Stomach (tissue), 9 donors: Measurements from ENCODE around the gene BARD1. TPM values are rescaled to one million over a fixed set of nuclear protein-coding genes. Genes with fewer than 3 reads are reported as not detected.
A peak's percentile ranks its signal among the peaks of the same experiment; 100 is the strongest.

Experiments used
- DNase-seq, 2 donors: peaks; one replicate each; pipeline versions ENCODE4 v3.0.0 to v3.0.0-alpha.2; 2013 to 2019
- H3K27ac ChIP-seq, 5 donors: fragments of 200-600 bp in 4 of 5; sonication (generic) in 4 of 5; one replicate each; pipeline ENCODE4 v1.5.1; 2013 to 2019; ENCODE audit warnings: mild to moderate bottlenecking in 1 of 5, moderate library complexity in 1 of 5
- H3K27me3 ChIP-seq, 3 donors: fragments of 200-600 bp; sonication (generic); one replicate each; pipeline ENCODE4 v1.5.1; 2017 to 2019; ENCODE audit warnings: mixed run types in 1 of 3
- H3K36me3 ChIP-seq, 4 donors: fragments of 200-600 bp; sonication (generic); 1 replicate in 3 of 4; 2 replicates in 1 of 4; pipeline ENCODE4 v1.5.1; 2016 to 2019
- H3K4me1 ChIP-seq, 4 donors: fragments of 200-600 bp; sonication (generic); one replicate each; pipeline ENCODE4 v1.5.1; 2016 to 2019
- H3K4me3 ChIP-seq, 4 donors: fragments of 200-600 bp; sonication (generic) in 3 of 4; one replicate each; pipeline ENCODE4 v1.5.1; 2016 to 2019; ENCODE audit warnings: mild to moderate bottlenecking in 1 of 4
- H3K9me3 ChIP-seq, 4 donors: fragments of 200-600 bp; sonication (generic); one replicate each; pipeline ENCODE4 v1.5.1; 2016 to 2019
- EP300 ChIP-seq: sonication (generic); formaldehyde crosslinking; IDR thresholded peaks from one replicate; pipeline ENCODE4 v1.6.1; 2017; ENCODE audit warnings: antibody characterized with exemption
- POLR2A ChIP-seq, 4 donors: fragments of 450-650 bp; IDR thresholded peaks; one replicate each; pipeline ENCODE4 v1.6.1; 2016; ENCODE audit warnings: antibody characterized with exemption in 4 of 4, control low read depth in 2 of 4, mild to moderate bottlenecking in 1 of 4, moderate library complexity in 1 of 4
- POLR2AphosphoS5 ChIP-seq, 3 donors: sonication (generic); formaldehyde crosslinking; IDR thresholded peaks; one replicate each; pipeline ENCODE4 v1.6.1; 2016; ENCODE audit warnings: antibody characterized with exemption in 3 of 3
- WGBS, 5 donors: extraction: QIAGEN DNeasy Blood & Tissue Kit in 3 of 5; methylation state at CpG; one replicate each; pipeline versions ENCODE4 v1.1.5 to v1.1.7; 2013 to 2018; 5-methylcytosine and 5-hydroxymethylcytosine counted together
- intact Hi-C: fragments of 100-400 bp; cut with DNase I; formaldehyde crosslinking; loops from one replicate; pipeline ENCODE4 v1.15.1; 2023; ENCODE audit warnings: low total_unique reads
- polyA plus RNA-seq, 3 donors: library from polyadenylated mRNA; stranded (reverse); fragments of 200-250 nt; gene quantifications; one replicate each; pipeline ENCODE4 v1.2.3, GENCODE V29; 2013
- total RNA-seq, 5 donors: library from RNA; depleted of rRNA; stranded (reverse); fragments of >200 nt; gene quantifications; one replicate each; pipeline versions ENCODE4 v1.1.0 to v1.2.3, GENCODE V29; 2014 to 2016
- TF ChIP-seq, protein P1 (sequence below), 7 experiments: fragments of 450-650 bp in 4 of 7; fragments of 200-600 bp in 3 of 7; sonication (generic) in 3 of 7; IDR thresholded peaks; one replicate each; pipeline ENCODE4 v1.5.1; 2016 to 2019; ENCODE audit warnings: antibody characterized with exemption in 7 of 7, control low read depth in 2 of 7, mild to moderate bottlenecking in 1 of 7
- donor health status: healthy with polysubstance abuse.
- donor health status: Bipolar disorder and iron deficiency.
- donor health status: healthy.

The BARD1 gene
- total and polyA plus RNA-seq, 8 donors, result 1.2 to 74.4 (median 10.9) TPM

DNA sequence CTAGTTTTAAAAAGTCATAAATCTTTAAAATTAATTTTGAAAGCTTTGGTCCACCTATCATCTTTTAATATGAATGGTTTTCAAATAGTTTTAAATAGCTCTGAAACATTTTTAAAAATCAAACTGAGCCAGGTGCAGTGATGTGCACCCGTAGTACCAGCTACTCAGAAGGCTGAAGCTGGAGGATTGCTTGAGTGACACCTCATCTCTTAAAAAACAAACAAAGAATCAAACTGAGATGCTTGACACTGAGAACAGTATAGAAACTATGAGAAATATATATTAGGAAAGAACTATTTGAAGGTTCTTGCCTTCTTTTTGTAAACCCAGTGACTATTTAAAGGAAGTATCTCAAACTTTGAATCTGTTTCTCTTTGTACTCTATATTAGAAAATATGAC is 67.4 kb downstream of the BARD1 start:
- intact Hi-C loops, result no loop called here
- TF ChIP-seq POLR2A (IDR thresholded peaks at IDR 0.05) (no peak), EP300 (no peak), POLR2AphosphoS5 (IDR thresholded peaks at IDR 0.05) (no peak)
- TF ChIP-seq, protein P1, sequence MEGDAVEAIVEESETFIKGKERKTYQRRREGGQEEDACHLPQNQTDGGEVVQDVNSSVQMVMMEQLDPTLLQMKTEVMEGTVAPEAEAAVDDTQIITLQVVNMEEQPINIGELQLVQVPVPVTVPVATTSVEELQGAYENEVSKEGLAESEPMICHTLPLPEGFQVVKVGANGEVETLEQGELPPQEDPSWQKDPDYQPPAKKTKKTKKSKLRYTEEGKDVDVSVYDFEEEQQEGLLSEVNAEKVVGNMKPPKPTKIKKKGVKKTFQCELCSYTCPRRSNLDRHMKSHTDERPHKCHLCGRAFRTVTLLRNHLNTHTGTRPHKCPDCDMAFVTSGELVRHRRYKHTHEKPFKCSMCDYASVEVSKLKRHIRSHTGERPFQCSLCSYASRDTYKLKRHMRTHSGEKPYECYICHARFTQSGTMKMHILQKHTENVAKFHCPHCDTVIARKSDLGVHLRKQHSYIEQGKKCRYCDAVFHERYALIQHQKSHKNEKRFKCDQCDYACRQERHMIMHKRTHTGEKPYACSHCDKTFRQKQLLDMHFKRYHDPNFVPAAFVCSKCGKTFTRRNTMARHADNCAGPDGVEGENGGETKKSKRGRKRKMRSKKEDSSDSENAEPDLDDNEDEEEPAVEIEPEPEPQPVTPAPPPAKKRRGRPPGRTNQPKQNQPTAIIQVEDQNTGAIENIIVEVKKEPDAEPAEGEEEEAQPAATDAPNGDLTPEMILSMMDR (IDR thresholded peaks at IDR 0.05), result no peak
- DNase-seq, result no peak
- 83 to 98% (median 97%) methylated on average over 1 of the region's 1 CpG for WGBS, 5 donors
- Histone ChIP-seq H3K4me3 (no peak overlapping the region), H3K9me3 (no peaks in the 10 kb centered on the region), H3K4me1 (no peaks in the 10 kb centered on the region), H3K27ac (no peak overlapping the region), H3K36me3 (peaks cover 0 to 10% (median 7%) of the 10 kb centered on the region in 4 donors), H3K27me3 (no peaks in the 10 kb centered on the region)

- intact Hi-C loops, result no loop called here
- WGBS, 5 donors, result 82 to 100% (median 92%) methylated on average over 1 of the region's 1 CpG
- H3K36me3 ChIP-seq, result peaks cover 0 to 10% (median 7%) of the 10 kb centered on the region in 4 donors
Measured at GRCh38 chr2:214740867-214741395, 68.6 kb downstream of the BARD1 start.

DNA sequence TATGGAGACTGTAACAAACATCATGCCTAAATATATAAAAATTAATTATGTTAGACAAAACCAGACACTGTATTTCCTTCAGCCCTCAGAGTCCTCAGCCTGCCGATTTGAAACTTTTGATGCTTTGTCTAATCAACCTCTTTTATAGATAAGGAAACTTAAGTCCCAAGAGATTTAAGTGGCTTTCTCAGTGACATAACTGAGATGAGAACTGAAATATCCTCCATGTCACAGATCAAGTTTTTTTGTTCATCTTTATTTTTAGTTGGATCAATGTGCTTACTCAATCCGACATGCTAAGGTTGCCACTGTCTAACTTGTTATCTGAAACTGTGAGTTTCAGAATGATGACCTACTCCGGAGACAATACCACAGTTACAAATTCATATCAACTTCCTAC is 72.3 kb downstream of the BARD1 start:
- TF ChIP-seq POLR2A (IDR thresholded peaks at IDR 0.05), result no peak
- no peak for TF ChIP-seq EP300
- TF ChIP-seq, protein P1 (IDR thresholded peaks at IDR 0.05), result no peak
- TF ChIP-seq POLR2AphosphoS5 (IDR thresholded peaks at IDR 0.05), result no peak
- Histone ChIP-seq H3K9me3 (no peaks in the 10 kb centered on the region), H3K4me1 (no peaks in the 10 kb centered on the region), H3K27ac (no peak overlapping the region), H3K27me3 (no peaks in the 10 kb centered on the region), H3K4me3 (no peak overlapping the region), H3K36me3 (no peaks in the 10 kb centered on the region)
- intact Hi-C loops, result no loop called here
- 67 to 79% (median 68%) methylated on average over 3 of the region's 3 CpGs for WGBS, 5 donors
- no peak for DNase-seq

More at GRCh38 chr2:214740867-214741395, 68.6 kb downstream of the BARD1 start:
- H3K4me1 ChIP-seq, result no peaks in the 10 kb centered on the region
- H3K4me3 ChIP-seq, result no peak overlapping the region
- H3K27me3 ChIP-seq, result no peaks in the 10 kb centered on the region
- peak in 1 of 2 donors; percentile 41 for DNase-seq
- TF ChIP-seq EP300 (no peak), POLR2A (IDR thresholded peaks at IDR 0.05) (no peak), POLR2AphosphoS5 (IDR thresholded peaks at IDR 0.05) (no peak)
- TF ChIP-seq, protein P1 (IDR thresholded peaks at IDR 0.05), result no peak
- no peak overlapping the region for H3K27ac ChIP-seq
- no peaks in the 10 kb centered on the region for H3K9me3 ChIP-seq

- no peaks in the 10 kb centered on the region for H3K9me3 ChIP-seq
- H3K27ac ChIP-seq, result no peak overlapping the region
- DNase-seq, result no peak
- no peaks in the 10 kb centered on the region for H3K27me3 ChIP-seq
- H3K4me1 ChIP-seq, result no peaks in the 10 kb centered on the region
- intact Hi-C loops, result no loop called here
- H3K36me3 ChIP-seq, result peaks cover 7 to 31% (median 23%) of the 10 kb centered on the region in 4 donors
- TF ChIP-seq POLR2A (IDR thresholded peaks at IDR 0.05), result no peak
- no peak for TF ChIP-seq EP300
- no peak overlapping the region for H3K4me3 ChIP-seq
- 67 to 82% (median 78%) methylated on average over 3 of the region's 3 CpGs for WGBS, 5 donors
Measured at GRCh38 chr2:214730800-214731407, 78.6 kb downstream of the BARD1 start.

DNA sequence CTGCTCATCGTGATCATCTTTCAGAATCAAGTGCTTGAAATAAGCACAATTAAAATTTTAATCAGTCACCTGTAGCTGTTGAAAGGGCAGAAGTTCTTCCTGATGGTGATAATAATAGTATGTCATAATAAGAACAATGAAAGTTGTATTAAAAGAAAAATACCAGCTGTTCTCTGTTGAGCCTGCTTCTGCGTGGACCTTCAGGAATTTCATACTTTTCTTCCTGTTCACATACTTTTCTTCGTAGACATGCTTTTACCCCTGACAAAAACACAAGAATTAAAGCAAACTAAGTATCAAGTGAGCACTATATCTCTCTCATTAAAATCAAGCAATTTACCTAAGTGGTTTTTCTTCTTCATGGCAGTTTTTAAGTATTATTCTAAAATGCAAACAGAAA is 79.2 kb downstream of the BARD1 start:
- intact Hi-C loops, result no loop called here
- Histone ChIP-seq H3K9me3 (no peaks in the 10 kb centered on the region), H3K36me3 (peaks cover 7 to 34% (median 23%) of the 10 kb centered on the region in 4 donors), H3K4me3 (no peak overlapping the region), H3K4me1 (no peaks in the 10 kb centered on the region), H3K27ac (no peak overlapping the region), H3K27me3 (no peaks in the 10 kb centered on the region)
- TF ChIP-seq, protein P1 (IDR thresholded peaks at IDR 0.05), result no peak
- no peak for TF ChIP-seq EP300
- TF ChIP-seq POLR2A (IDR thresholded peaks at IDR 0.05), result no peak
- 82 to 94% (median 88%) methylated on average over 3 of the region's 3 CpGs for WGBS, 5 donors
- no peak for DNase-seq
